NCI-H510A treated with DMSO at 0.1 percent for 48 hours (cell line): ENCODE results near the gene ATG9A.
"Not testable (repeated sequence)": the region's sequence is repeated elsewhere in the genome, so short reads cannot be mapped to it uniquely, and the experiment has no call there.

Source experiments
- DNase-seq: peaks from one replicate; lab custom pipeline; 2025; lab: John Stamatoyannopoulos, UW

ATG9A gene

GRCh38 chr2:219204425-219205164, 24.8 kb downstream of the ATG9A start:
- DNase-seq = no peak

DNA sequence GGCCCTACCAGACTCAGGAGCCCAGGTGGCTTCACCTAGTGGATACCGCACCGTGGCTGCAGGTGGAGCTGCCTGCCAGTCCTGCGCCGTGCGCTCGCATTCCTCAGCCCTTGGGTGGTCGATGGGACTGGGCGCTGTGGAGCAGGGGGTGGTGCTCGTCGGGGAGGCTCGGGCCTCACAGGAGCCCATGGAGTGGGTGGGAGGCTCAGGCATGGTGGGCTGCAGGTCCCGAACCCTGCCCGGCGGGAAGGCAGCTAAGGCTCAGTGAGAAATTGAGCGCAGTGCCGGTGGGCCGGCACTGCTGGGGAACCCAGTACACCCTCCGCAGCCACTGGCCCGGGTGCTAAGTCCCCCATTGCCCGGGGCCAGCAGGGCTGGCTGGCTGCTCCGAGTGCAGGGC, 28.1 kb downstream of the ATG9A start:
- DNase-seq = not testable (repeated sequence)

DNA sequence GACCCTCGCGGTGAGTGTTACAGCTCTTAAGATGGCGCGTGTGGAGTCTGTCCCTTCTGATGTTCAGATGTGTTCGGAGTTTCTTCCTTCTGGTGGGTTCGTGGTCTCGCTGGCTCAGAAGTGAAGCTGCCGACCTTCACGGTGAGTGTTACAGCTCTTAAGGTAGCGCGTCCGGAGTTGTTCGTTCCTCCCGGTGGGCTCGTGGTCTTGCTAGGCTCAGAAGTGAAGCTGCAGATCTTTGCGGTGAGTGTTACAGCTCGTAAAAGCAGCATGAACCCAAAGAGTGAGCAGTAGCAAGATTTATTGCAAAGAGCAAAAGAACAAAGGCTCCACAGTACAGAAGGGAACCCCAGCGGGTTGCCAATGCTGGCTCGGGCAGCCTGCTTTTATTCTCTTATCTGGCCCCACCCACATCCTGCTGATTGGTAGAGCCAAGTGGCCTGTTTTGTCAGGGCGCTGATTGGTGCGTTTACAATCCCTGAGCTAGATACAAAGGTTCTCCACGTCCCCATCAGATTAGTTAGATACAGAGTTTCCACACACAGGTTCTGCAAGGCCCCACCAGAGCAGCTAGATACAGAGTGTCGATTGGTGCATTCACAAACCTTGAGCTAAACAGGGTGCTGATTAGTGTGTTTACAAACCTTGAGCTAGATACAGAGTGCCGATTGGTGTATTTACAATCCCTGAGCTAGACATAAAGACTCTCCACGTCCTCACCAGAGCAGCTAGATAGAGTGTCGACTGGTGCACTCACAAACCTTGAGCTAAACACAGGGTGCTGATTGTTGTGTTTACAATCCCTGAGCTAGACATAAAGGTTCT, 28.7 kb downstream of the ATG9A start:
- DNase-seq = not testable (repeated sequence)

GRCh38 chr2:219199470-219200211, 29.8 kb downstream of the ATG9A start:
- no peak for DNase-seq

- no peak for DNase-seq
Observed at GRCh38 chr2:219198974-219199373, 30.5 kb downstream of the ATG9A start.

- no peak for DNase-seq
Observed at GRCh38 chr2:219197388-219197787, 32.0 kb downstream of the ATG9A start.

DNA sequence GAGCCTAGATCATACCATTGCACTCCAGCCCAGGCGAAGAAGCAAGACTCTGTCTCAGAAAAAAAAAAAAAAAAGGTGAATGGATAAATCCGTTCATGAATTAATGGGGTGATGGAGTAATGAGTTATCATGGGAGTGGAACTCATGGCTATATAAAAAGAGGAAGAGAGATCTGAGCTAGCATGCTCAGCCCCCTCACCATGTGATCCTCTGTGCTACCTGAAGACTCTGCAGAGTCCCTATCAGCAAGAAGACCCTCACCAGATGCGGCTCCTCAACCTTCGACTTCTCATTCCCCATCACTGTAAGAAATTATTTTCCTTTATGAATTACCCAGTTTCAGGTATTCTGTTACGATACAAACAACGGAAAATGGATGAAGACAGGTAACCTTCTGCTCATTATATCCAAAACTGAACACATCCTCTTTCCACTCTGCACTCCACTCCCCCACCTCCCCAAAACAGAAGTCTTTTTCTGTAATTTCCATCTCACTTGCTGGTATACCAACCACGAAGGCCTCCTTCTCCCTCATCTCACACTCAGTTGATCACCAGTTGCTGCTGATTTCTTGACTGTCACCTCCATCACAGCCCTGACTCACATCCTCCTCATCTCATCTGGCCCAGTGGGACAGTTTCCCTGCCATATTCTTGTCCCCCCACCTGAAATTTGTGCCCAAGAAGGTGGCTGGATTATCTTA, 42.5 kb downstream of the ATG9A start:
- DNase-seq = no peak

DNA sequence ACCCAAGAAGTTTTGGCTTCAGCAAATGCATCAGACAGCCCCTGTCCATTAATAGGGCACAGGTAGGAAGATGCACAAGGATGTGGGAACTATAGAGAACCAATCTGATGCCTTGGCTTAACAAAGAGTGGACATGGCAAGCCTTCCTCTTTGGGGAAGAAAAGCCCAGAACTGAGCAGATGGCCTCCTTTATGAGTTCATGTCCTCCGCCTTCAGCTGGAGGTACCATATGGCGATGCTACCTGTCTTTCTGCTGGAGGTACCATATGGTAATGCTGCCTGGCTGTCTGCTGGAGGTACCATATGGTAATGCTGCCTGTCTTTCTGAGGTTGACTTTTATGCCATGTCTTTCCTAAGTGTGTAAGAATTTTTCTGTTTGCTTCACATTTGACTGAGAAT, 45.3 kb downstream of the ATG9A start:
- DNase-seq = no peak

- DNase-seq = no peak
Observed at GRCh38 chr2:219183151-219183772, 46.2 kb downstream of the ATG9A start.

- DNase-seq = no peak
Observed at GRCh38 chr2:219182331-219183150, 46.9 kb downstream of the ATG9A start.

DNA sequence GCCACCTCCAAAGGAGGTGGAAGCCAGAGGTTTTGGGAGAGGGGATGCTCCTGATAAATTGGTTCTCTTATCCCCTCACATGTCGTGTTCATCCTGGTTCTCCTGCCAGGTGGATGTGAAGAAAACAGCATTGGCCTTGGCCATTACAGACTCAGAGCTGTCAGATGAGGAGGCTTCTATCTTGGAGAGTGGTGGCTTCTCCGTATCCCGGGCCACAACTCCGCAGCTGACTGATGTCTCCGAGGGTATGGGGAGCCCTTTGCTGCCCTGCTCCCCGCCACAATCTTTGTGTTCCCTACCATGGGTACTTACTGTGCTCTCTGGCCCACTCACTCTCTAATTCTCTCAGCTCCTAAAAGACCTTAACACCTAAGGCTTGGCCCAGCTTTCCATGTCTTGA, 47.9 kb downstream of the ATG9A start:
- no peak for DNase-seq

GRCh38 chr2:219180961-219181360, 48.5 kb downstream of the ATG9A start:
- no peak for DNase-seq

DNA sequence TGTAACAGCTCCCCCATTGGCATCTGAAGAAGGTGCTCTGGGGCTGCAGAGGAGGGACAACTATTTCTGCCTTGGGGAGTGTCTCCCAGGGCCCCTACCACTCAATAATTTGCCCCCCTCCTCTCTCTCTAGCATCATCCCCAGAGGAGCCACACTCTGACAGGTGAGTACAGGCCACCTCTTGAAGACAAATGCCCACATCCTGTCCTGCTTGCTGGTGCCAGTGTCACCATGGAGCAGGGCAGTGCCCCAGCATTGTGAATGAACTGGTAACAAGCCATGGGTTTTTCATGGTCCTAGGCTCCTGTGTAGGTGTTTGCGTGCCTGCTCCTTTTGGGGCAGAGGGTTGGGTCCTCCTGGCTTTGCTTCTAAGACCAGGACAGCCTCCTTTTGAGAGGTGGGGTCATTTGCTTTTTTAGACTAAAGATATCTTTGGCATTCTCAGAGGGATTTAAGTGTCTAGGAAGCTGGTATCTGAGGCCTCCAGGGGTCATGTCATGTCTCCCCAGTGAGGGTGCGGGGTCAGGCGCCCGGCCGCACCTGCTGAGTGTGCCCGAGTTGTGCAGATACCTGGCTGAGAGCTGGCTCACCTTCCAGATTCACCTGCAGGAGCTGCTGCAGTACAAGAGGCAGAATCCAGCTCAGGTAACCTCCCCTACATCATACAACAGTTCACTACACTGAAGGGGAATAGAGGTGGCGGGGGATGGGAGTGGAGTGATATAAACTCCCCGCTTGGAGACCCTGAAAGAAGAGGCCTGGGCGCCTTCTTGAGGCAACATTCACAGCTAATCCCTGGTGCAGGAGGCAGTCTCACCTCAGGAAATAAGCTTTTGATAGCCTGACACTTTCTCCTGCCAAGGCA, 49.6 kb downstream of the ATG9A start:
- no peak for DNase-seq

DNA sequence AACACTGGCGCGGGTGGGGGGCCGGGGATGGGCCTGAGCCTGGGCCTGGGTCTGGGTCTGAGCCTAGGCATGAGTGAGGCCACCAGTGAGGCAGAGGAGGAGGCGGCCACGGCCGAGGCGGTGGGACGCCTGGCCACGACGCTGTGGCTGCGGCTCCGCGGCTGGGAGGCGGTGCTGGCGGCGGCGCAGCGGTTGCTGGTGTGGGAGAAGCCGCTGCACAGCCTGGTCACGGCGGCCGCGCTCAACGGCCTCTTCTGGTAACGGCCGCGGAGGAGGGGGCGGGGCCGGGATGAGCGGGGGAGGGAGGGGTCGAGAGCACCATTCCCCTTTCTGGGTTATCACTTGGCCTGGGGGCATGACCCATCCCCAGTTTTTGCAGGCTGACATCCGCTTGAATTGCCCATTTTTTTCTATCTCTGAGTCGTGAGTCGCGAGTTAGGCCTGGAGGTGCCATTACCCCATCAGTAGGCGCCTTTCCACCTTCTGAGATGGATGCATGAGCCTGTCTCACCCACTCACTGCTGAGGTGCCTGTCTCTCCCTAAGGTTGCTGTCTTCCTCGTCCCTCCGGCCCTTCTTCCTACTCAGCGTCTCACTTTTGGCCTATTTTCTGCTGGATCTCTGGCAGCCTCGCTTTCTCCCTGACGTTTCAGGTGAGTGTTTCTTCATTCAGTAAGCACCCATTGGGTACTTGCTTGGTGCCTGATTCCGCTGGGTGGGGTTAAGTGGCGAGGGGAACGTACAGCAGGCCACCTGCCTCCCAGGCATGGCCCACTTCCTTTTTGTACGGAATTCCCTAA, 50.9 kb downstream of the ATG9A start:
- peak; percentile 18 for DNase-seq

GRCh38 chr2:219177552-219178376, 51.7 kb downstream of the ATG9A start, which contains the start of gene RETREG2:
Gene RETREG2 (plus strand): TSS chr2:219178275. CDS start chr2:219178353, 78 bp downstream.
- DNase-seq = peak; percentile 91

GRCh38 chr2:219176818-219177551, 52.5 kb downstream of the ATG9A start, which contains the start of gene CNPPD1:
Gene CNPPD1 (minus strand): TSS chr2:219176925. CDS start chr2:219176828, 97 bp downstream.
- DNase-seq = peak; percentile 86
